Skeletal muscle cell (primary cell): ENCODE results near the gene TKTL2.
"Not testable (repeated sequence)": the region's sequence is repeated elsewhere in the genome, so short reads cannot be mapped to it uniquely, and the experiment has no call there.

Source experiments
- DNase-seq: peaks from one replicate; pipeline ENCODE4 v3.0.0-alpha.2; 2010; ENCODE audit warnings: low read depth
- H3K4me3 ChIP-seq: 2 replicates; pipeline ENCODE4 v1.5.1; 2011; ENCODE audit warnings: low read depth, mild to moderate bottlenecking, control low read depth, low read length, moderate library complexity

The TKTL2 gene

DNA sequence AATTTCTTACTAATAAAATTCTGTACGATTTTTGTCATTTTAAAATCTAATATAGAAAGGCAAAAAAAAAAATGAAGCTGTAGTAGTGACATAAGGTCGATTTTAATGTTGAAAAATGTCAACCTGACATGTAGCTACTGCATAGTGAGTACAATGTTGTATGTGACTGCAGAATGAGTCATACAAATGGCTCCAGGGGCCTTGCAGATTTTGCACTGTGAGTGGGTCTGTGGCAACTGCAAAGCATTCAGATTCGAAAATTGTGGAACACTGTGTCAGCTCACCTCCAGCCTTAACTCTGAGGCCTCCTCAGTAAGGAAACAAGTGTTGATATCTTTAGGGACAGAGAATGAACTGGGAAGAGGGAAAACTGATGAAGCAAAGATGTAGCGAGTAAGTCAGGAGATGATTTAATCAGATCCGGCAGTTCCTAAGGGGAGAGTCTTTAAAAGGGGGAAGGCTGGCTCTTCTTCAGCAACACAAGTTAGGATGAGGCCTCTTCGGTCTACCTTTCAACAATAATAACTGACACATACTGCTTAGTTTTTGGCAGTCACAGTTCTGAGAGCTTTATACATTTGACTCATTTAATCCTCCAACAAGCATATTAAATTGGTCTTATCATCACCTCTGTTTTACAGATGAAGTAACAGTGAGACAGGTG is 24.9 kb downstream of the TKTL2 start:
- no peak overlapping the region for H3K4me3 ChIP-seq
- DNase-seq, result peak; percentile 19

GRCh38 chr4:163447481-163447880 is 26.1 kb downstream of the TKTL2 start:
- H3K4me3 ChIP-seq, result no peak overlapping the region
- no peak for DNase-seq

GRCh38 chr4:163447023-163447422 is 26.5 kb downstream of the TKTL2 start:
- DNase-seq, H3K4me3 ChIP-seq: not testable (repeated sequence)

- H3K4me3 ChIP-seq, result no peak overlapping the region
- DNase-seq, result no peak
Measured at GRCh38 chr4:163440040-163440439, 33.5 kb downstream of the TKTL2 start.
